ENCODE results near the gene OR51S1.

OR51S1 gene

DNA sequence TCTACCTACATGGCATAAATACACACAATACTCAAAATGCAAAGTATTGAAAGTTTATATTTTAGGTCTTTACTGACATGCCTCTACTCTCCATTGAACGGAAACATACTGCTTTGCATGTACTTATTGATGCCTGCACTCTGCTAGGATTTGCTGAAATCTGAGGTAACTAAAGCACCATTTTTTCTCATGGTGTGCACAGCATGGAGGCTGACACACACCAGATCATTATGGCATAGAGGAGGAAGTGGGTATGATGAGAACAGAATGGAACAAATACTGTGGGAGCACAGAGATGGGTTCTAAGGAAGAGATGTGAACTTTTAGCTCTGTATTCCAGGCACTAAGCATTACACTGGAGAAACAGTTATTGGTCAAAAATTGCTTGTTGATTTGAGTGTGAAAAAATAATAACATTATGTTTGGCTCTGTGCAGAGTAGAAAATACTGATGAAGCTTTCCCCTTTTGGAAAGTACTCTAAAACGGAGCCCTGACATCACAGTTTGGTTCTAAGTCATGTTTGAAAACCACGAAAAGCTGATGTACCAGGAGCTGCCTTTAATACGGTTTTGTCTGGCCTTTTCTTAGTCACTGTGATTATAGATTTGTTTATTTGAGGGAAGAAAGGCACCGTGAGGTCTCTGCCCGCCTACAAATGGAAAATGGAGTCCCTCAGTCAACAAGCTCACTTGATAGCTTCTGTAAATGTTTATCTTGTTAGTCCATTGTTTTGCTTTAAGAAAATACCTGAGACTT lies 50.4 kb downstream of the OR51S1 start:
- TF ChIP-seq, protein P1, sequence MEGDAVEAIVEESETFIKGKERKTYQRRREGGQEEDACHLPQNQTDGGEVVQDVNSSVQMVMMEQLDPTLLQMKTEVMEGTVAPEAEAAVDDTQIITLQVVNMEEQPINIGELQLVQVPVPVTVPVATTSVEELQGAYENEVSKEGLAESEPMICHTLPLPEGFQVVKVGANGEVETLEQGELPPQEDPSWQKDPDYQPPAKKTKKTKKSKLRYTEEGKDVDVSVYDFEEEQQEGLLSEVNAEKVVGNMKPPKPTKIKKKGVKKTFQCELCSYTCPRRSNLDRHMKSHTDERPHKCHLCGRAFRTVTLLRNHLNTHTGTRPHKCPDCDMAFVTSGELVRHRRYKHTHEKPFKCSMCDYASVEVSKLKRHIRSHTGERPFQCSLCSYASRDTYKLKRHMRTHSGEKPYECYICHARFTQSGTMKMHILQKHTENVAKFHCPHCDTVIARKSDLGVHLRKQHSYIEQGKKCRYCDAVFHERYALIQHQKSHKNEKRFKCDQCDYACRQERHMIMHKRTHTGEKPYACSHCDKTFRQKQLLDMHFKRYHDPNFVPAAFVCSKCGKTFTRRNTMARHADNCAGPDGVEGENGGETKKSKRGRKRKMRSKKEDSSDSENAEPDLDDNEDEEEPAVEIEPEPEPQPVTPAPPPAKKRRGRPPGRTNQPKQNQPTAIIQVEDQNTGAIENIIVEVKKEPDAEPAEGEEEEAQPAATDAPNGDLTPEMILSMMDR (IDR thresholded peaks at IDR 0.05): no peak

All from LNCAP (cell line).